DOHH2 (cell line): Measurements from ENCODE around the gene FAM20A.

ENCODE experiments used
- H3F3A ChIP-seq: fragments of 200-600 bp; sonication (generic), shearing (Covaris generic); 2 replicates; pipeline ENCODE4 v1.6.0; 2016; ENCODE audit warnings: antibody characterized with exemption, mild to moderate bottlenecking; ENCODE audit not compliant: control insufficient read depth, insufficient read depth
- H3K27ac ChIP-seq: fragments of 200-600 bp; sonication (generic); 2 replicates; pipeline ENCODE4 v1.5.1; 2014; ENCODE audit warnings: low read depth, mild to moderate bottlenecking, low read length, moderate library complexity
- H3K27me3 ChIP-seq: fragments of 200-600 bp; sonication (generic); 2 replicates; pipeline ENCODE4 v1.6.1; 2014; ENCODE audit warnings: mild to moderate bottlenecking, low read length, mixed read lengths; ENCODE audit not compliant: control insufficient read depth
- H3K36me3 ChIP-seq: fragments of 200-600 bp; sonication (generic); 2 replicates; pipeline ENCODE4 v1.6.1; 2014; ENCODE audit warnings: mild to moderate bottlenecking, low read length, moderate library complexity, mixed read lengths; ENCODE audit not compliant: control insufficient read depth
- H3K4me1 ChIP-seq: fragments of 200-600 bp; sonication (generic); 2 replicates; pipeline ENCODE4 v1.6.1; 2014; ENCODE audit warnings: mild to moderate bottlenecking, low read length, mixed read lengths; ENCODE audit not compliant: control insufficient read depth
- H3K4me2 ChIP-seq: fragments of 200-600 bp; sonication (generic); 2 replicates; pipeline ENCODE4 v1.6.0; 2014; ENCODE audit warnings: mild to moderate bottlenecking, low read length, moderate library complexity
- H3K4me3 ChIP-seq: fragments of 200-600 bp; sonication (generic); 2 replicates; pipeline ENCODE4 v1.5.1; 2014; ENCODE audit warnings: mild to moderate bottlenecking, low read length, mixed read lengths
- H3K79me2 ChIP-seq: fragments of 200-600 bp; sonication (generic); 2 replicates; pipeline ENCODE4 v1.6.1; 2014; ENCODE audit warnings: mild to moderate bottlenecking, low read length, mixed read lengths; ENCODE audit not compliant: control insufficient read depth
- H3K9me2 ChIP-seq: fragments of 200-600 bp; sonication (generic); replicated peaks from 2 replicates; pipeline ENCODE4 v1.6.1; 2014; ENCODE audit warnings: mild to moderate bottlenecking, low read length, mixed read lengths; ENCODE audit not compliant: control insufficient read depth
- H3K9me3 ChIP-seq: fragments of 200-600 bp; sonication (generic); 2 replicates; pipeline ENCODE4 v1.6.1; 2014; ENCODE audit warnings: antibody characterized with exemption, low read length, mixed read lengths; ENCODE audit not compliant: control insufficient read depth, insufficient read depth
- H4K20me1 ChIP-seq: fragments of 200-600 bp; sonication (generic); 2 replicates; pipeline ENCODE4 v1.6.0; 2014; ENCODE audit warnings: low read depth, mild to moderate bottlenecking, antibody characterized with exemption, low read length, moderate library complexity; ENCODE audit not compliant: control insufficient read depth, insufficient read depth
- CTCF ChIP-seq: fragments of 200-600 bp; sonication (generic); IDR thresholded peaks from one replicate; pipeline ENCODE4 v1.5.1; 2014; ENCODE audit warnings: antibody characterized with exemption, mild to moderate bottlenecking, low read depth, low read length; ENCODE audit not compliant: poor library complexity, severe bottlenecking
- EZH2phosphoT487 ChIP-seq: fragments of 200-600 bp; sonication (generic); IDR thresholded peaks from 2 replicates; pipeline ENCODE4 v1.6.1; 2017; ENCODE audit warnings: borderline replicate concordance, mild to moderate bottlenecking, antibody characterized with exemption, low read length, moderate library complexity, mixed read lengths

The FAM20A gene

GRCh38 chr17:68534695-68535088 is 66.5 kb downstream of the FAM20A start:
- no peaks in the 10 kb centered on the region for H3K79me2 ChIP-seq
- TF ChIP-seq EZH2phosphoT487: no peak
- no peaks in the 10 kb centered on the region for H3K27me3 ChIP-seq
- H3K36me3 ChIP-seq: peaks cover 61% of the 10 kb centered on the region
- peaks cover 8% of the 10 kb centered on the region for H3K4me1 ChIP-seq
- peaks cover 4% of the 10 kb centered on the region; the same call in 1 of the 2 replicates for H3F3A ChIP-seq
- H3K9me2 ChIP-seq: no peaks in the 10 kb centered on the region
- no peak overlapping the region for H3K27ac ChIP-seq
- no peak overlapping the region for H3K4me3 ChIP-seq
- H4K20me1 ChIP-seq: no peaks in the 10 kb centered on the region
- H3K9me3 ChIP-seq: no peaks in the 10 kb centered on the region
- no peak overlapping the region for H3K4me2 ChIP-seq

- Histone ChIP-seq H4K20me1 (no peaks in the 10 kb centered on the region), H3F3A (peaks cover 4% of the 10 kb centered on the region; the same call in 1 of the 2 replicates), H3K4me3 (no peak overlapping the region), H3K4me2 (no peak overlapping the region), H3K36me3 (peaks cover 67% of the 10 kb centered on the region), H3K9me2 (no peaks in the 10 kb centered on the region), H3K9me3 (no peaks in the 10 kb centered on the region), H3K79me2 (no peaks in the 10 kb centered on the region), H3K27me3 (no peaks in the 10 kb centered on the region), H3K4me1 (peaks cover 2% of the 10 kb centered on the region), H3K27ac (no peak overlapping the region)
- TF ChIP-seq EZH2phosphoT487: no peak
- peak; percentile 55 for TF ChIP-seq CTCF
Measured at GRCh38 chr17:68533887-68534694, 67.1 kb downstream of the FAM20A start.

- no peaks in the 10 kb centered on the region for H4K20me1 ChIP-seq
- H3K36me3 ChIP-seq: peaks cover 80% of the 10 kb centered on the region
- no peaks in the 10 kb centered on the region for H3K4me1 ChIP-seq
- TF ChIP-seq CTCF (no peak), EZH2phosphoT487 (no peak)
- H3F3A ChIP-seq: peaks cover 4% of the 10 kb centered on the region; the same call in 1 of the 2 replicates
- no peaks in the 10 kb centered on the region for H3K27me3 ChIP-seq
- H3K9me3 ChIP-seq: no peaks in the 10 kb centered on the region
- H3K27ac ChIP-seq: no peak overlapping the region
- no peaks in the 10 kb centered on the region for H3K79me2 ChIP-seq
- no peak overlapping the region for H3K4me3 ChIP-seq
- H3K9me2 ChIP-seq: no peaks in the 10 kb centered on the region
- no peak overlapping the region for H3K4me2 ChIP-seq
Measured at GRCh38 chr17:68532826-68533225, 68.3 kb downstream of the FAM20A start.

- no peak overlapping the region for H3K4me2 ChIP-seq
- H4K20me1 ChIP-seq: no peaks in the 10 kb centered on the region
- no peaks in the 10 kb centered on the region for H3K4me1 ChIP-seq
- H3K9me3 ChIP-seq: no peaks in the 10 kb centered on the region
- peaks cover 88% of the 10 kb centered on the region for H3K36me3 ChIP-seq
- H3K9me2 ChIP-seq: no peaks in the 10 kb centered on the region
- peaks cover 4% of the 10 kb centered on the region; the same call in 1 of the 2 replicates for H3F3A ChIP-seq
- H3K27me3 ChIP-seq: no peaks in the 10 kb centered on the region
- no peaks in the 10 kb centered on the region for H3K79me2 ChIP-seq
- TF ChIP-seq CTCF: no peak
- no peak for TF ChIP-seq EZH2phosphoT487
- no peak overlapping the region for H3K27ac ChIP-seq
- no peak overlapping the region for H3K4me3 ChIP-seq
Measured at GRCh38 chr17:68531252-68531651, 69.9 kb downstream of the FAM20A start.
